Endothelial cell of umbilical vein (primary cell): ENCODE measurements around the gene FSTL4. TPM values are rescaled to one million over a fixed set of nuclear protein-coding genes. Genes with fewer than 3 reads are reported as not detected.

Experiments
- BruUV-seq: library from RNA; stranded (reverse); fragments of 400-500 nt; replicated peaks from 2 replicates; lab custom pipeline; 2021; lab: Mats Ljungman, UMichigan
- CTCF ChIA-PET: fragments of 300-600, 350-600 bp; sonication (Branson Sonifier 250); formaldehyde crosslinking; loops from one replicate; lab custom pipeline; 2021; ENCODE audit warnings: antibody characterized with exemption, inconsistent platforms; lab: Charles Lee
- POLR2A ChIA-PET: fragments of 300-600, 350-600 bp; sonication (Branson Sonifier 250); formaldehyde crosslinking; loops from one replicate; lab custom pipeline; 2021; ENCODE audit warnings: antibody characterized with exemption, inconsistent platforms; lab: Charles Lee
- DNase-seq: peaks from one replicate; pipeline ENCODE4 v3.0.0-alpha.2; 2011; ENCODE audit warnings: low read depth, low spot score
- FAIRE-seq: peaks from 2 replicates; lab custom pipeline; 2011; peaks lifted over from hg19 to GRCh38; lab: Jason Lieb, UNC
- H2AFZ ChIP-seq: 2 replicates; pipeline ENCODE4 v1.6.0; 2012; ENCODE audit warnings: low read depth, low read length, control low read depth, inconsistent platforms
- H3K27ac ChIP-seq: 2 replicates; pipeline ENCODE4 v1.5.1; 2011; ENCODE audit warnings: low read depth, mild to moderate bottlenecking, control low read depth, low read length, moderate library complexity; ENCODE audit not compliant: insufficient read depth
- H3K27me3 ChIP-seq, 2 experiments: 2 replicates each; pipeline versions ENCODE4 v1.6.0 to v1.6.1; 2011; ENCODE audit warnings: low read length in 2 of 2, mixed read lengths in 1 of 2; ENCODE audit not compliant: control insufficient read depth in 2 of 2, insufficient read depth in 2 of 2
- H3K36me3 ChIP-seq, 2 experiments: 2 replicates in 1 of 2; 3 replicates in 1 of 2; pipeline ENCODE4 v1.5.1; 2011; ENCODE audit warnings: low read length in 2 of 2, mild to moderate bottlenecking in 1 of 2, moderate library complexity in 1 of 2; ENCODE audit not compliant: control insufficient read depth in 2 of 2, insufficient read depth in 2 of 2; ENCODE audit errors: extremely low read depth in 1 of 2
- H3K4me1 ChIP-seq: 3 replicates; pipeline ENCODE4 v1.5.1; 2011; ENCODE audit warnings: mild to moderate bottlenecking, low read length; ENCODE audit not compliant: control insufficient read depth, insufficient read depth; ENCODE audit errors: extremely low read depth
- H3K4me2 ChIP-seq: 2 replicates; pipeline ENCODE4 v1.6.1; 2011; ENCODE audit warnings: low read length, control low read depth, mixed read lengths; ENCODE audit not compliant: insufficient read depth
- H3K4me3 ChIP-seq, 3 experiments: fragments of 200-600 bp in 1 of 3; sonication (generic), shearing (Covaris generic) in 1 of 3; replicated peaks in 1 of 3; 2 replicates each; pipeline ENCODE4 v1.5.1; 2011 to 2016; ENCODE audit warnings: control low read depth in 3 of 3, low read length in 3 of 3, mild to moderate bottlenecking in 2 of 3, inconsistent platforms in 1 of 3, low read depth in 1 of 3, moderate library complexity in 1 of 3; ENCODE audit not compliant: insufficient read depth in 1 of 3
- H3K79me2 ChIP-seq: 2 replicates; pipeline ENCODE4 v1.6.0; 2012; ENCODE audit warnings: low read length, inconsistent platforms; ENCODE audit not compliant: control insufficient read depth, insufficient read depth
- H3K9ac ChIP-seq: replicated peaks from 2 replicates; pipeline ENCODE3; 2011; ENCODE audit warnings: low read length, control low read depth; ENCODE audit not compliant: insufficient read depth; ENCODE audit errors: extremely low read depth
- H3K9me1 ChIP-seq: replicated peaks from 3 replicates; pipeline ENCODE4 v1.6.0; 2011; ENCODE audit warnings: mild to moderate bottlenecking, low read length; ENCODE audit not compliant: control insufficient read depth, insufficient read depth; ENCODE audit errors: extremely low read depth
- H3K9me3 ChIP-seq: replicated peaks from 2 replicates; pipeline ENCODE4 v1.5.1; 2012; ENCODE audit warnings: low read length, inconsistent platforms; ENCODE audit not compliant: control insufficient read depth, insufficient read depth
- H4K20me1 ChIP-seq: replicated peaks from 2 replicates; pipeline ENCODE3; 2011; ENCODE audit warnings: mild to moderate bottlenecking, low read length; ENCODE audit not compliant: control insufficient read depth, insufficient read depth; ENCODE audit errors: extremely low read depth
- EZH2 ChIP-seq: IDR thresholded peaks from 2 replicates; pipeline ENCODE4 v1.6.1; 2012; ENCODE audit warnings: borderline replicate concordance, low read depth, mild to moderate bottlenecking, moderate library complexity, low read length, inconsistent platforms; ENCODE audit not compliant: severe bottlenecking
- GATA2 ChIP-seq: IDR thresholded peaks from 2 replicates; pipeline ENCODE4 v1.7.0; 2011; ENCODE audit warnings: low read depth, mild to moderate bottlenecking, moderate library complexity, mixed read lengths, low read length; ENCODE audit not compliant: insufficient read length, insufficient read depth
- JUN ChIP-seq: IDR thresholded peaks from 2 replicates; pipeline ENCODE4 v1.6.1; 2011; ENCODE audit warnings: borderline replicate concordance, low read depth; ENCODE audit not compliant: insufficient read length, insufficient read depth
- MYC ChIP-seq: IDR thresholded peaks from one replicate; pipeline ENCODE4 v1.6.1; 2011; ENCODE audit warnings: mild to moderate bottlenecking, low read depth, low read length
- POLR2A ChIP-seq: IDR thresholded peaks from 2 replicates; pipeline ENCODE4 v1.6.1; 2012; ENCODE audit warnings: low read depth, mild to moderate bottlenecking, control low read depth, low read length
- POLR2AphosphoS5 ChIP-seq: IDR thresholded peaks from 2 replicates; pipeline ENCODE4 v1.6.1; 2012; ENCODE audit warnings: low read depth, mild to moderate bottlenecking, control low read depth, low read length, moderate library complexity; ENCODE audit not compliant: insufficient read depth
- dilution Hi-C: fragments of 300-500 bp; cut with MboI; formaldehyde crosslinking; loops from one replicate; pipeline ENCODE4 v1.15.0; 2019; ENCODE audit warnings: low sequenced_read_pairs; ENCODE audit not compliant: extremely low pct_ligation_motif_present
- intact Hi-C: fragments of 100-400 bp; cut with micrococcal nuclease; formaldehyde crosslinking; loops from one replicate; pipeline ENCODE4 v1.10.0; 2022
- polyA plus RNA-seq, 4 experiments: library from polyadenylated mRNA; depleted of rRNA in 3 of 4; stranded (reverse) in 3 of 4; unstranded in 1 of 4; fragments of >200 nt; gene quantifications; 2 replicates each; pipeline versions ENCODE4 v1.2.1 to v1.2.3, GENCODE V29; 2011 to 2012; ENCODE audit warnings: missing spikeins in 1 of 4
- total RNA-seq: library from RNA; stranded (reverse); gene quantifications from 2 replicates; pipeline ENCODE4 v1.2.3, GENCODE V29; 2021
- TF ChIP-seq, protein P1 (sequence below): IDR thresholded peaks from 2 replicates; pipeline ENCODE4 v1.6.1; 2011; ENCODE audit not compliant: insufficient read depth, insufficient read length
- TF ChIP-seq, protein P2 (sequence below), 2 donors: IDR thresholded peaks; 1 replicate in 1 of 2; 2 replicates in 1 of 2; pipeline ENCODE4 v1.5.1; 2011; ENCODE audit warnings: low read length in 2 of 2, mild to moderate bottlenecking in 2 of 2, moderate library complexity in 2 of 2, control low read depth in 1 of 2, inconsistent platforms in 1 of 2, low read depth in 1 of 2; ENCODE audit not compliant: insufficient read depth in 1 of 2; ENCODE audit errors: extremely low read depth in 1 of 2

Gene FSTL4
- total and polyA plus RNA-seq, 2 donors (not counting 3 experiments of a cell fraction or from before 2014, with no cell fraction given): 0.18 TPM; not detected in 1

DNA sequence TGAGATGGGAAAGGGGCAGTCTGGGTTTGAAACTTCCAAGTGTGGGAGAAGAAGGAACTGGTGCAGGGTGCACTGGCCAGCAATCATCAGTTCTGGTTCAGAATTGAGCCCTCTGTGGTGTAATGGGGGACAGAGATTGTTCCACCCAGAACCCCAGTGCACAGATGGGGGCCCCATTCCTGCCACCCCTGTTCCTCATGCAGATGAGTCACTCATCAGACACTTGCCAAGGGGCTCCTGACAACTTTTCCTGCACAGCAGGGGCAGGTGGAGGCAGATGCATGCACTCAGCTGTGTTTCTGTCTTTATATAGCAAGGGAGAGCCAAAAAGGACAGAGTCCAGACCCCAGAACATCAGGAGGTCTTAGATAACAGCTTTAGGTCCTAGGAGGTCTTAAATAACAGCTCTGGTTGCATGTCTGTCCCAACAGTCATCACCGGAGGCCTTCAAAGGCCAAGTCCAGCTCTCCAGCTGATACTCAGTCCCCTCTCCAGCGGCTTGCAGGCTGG lies 307.6 kb downstream of the FSTL4 start:
- TF ChIP-seq, protein P1, sequence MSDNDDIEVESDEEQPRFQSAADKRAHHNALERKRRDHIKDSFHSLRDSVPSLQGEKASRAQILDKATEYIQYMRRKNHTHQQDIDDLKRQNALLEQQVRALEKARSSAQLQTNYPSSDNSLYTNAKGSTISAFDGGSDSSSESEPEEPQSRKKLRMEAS: no peak
- TF ChIP-seq, protein P2, sequence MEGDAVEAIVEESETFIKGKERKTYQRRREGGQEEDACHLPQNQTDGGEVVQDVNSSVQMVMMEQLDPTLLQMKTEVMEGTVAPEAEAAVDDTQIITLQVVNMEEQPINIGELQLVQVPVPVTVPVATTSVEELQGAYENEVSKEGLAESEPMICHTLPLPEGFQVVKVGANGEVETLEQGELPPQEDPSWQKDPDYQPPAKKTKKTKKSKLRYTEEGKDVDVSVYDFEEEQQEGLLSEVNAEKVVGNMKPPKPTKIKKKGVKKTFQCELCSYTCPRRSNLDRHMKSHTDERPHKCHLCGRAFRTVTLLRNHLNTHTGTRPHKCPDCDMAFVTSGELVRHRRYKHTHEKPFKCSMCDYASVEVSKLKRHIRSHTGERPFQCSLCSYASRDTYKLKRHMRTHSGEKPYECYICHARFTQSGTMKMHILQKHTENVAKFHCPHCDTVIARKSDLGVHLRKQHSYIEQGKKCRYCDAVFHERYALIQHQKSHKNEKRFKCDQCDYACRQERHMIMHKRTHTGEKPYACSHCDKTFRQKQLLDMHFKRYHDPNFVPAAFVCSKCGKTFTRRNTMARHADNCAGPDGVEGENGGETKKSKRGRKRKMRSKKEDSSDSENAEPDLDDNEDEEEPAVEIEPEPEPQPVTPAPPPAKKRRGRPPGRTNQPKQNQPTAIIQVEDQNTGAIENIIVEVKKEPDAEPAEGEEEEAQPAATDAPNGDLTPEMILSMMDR (IDR thresholded peaks at IDR 0.05; ENCODE audit: extremely low read depth in 1 of 2, insufficient read depth in 1 of 2, low read depth in 1 of 2, low read length in 2 of 2): no peak
- Histone ChIP-seq H3K27ac (no peak overlapping the region), H3K4me1 (no peaks in the 10 kb centered on the region), H3K9me3 (no peaks in the 10 kb centered on the region), H3K9me1 (no peaks in the 10 kb centered on the region), H3K9ac (no peak overlapping the region), H3K27me3 (peaks cover 2% of the 10 kb centered on the region in 2 experiments), H3K79me2 (no peaks in the 10 kb centered on the region), H3K4me3 (no peak overlapping the region), H3K4me2 (no peak overlapping the region), H3K36me3 (no peaks in the 10 kb centered on the region), H2AFZ (no peak overlapping the region), H4K20me1 (no peaks in the 10 kb centered on the region)
- POLR2A ChIA-PET: no interaction called here
- BruUV-seq: no TSS peak
- intact Hi-C loops (no loop called here), dilution Hi-C loops (no loop called here)
- CTCF ChIA-PET: interaction anchor here (1.1 to 1.6 kb wide), 3 partner anchors 8 to 640 kb away, joined by 3 to 7 read pairs (median 4); no protein-coding TSS in a partner anchor
- no peak for DNase-seq
- no peak for FAIRE-seq

DNA sequence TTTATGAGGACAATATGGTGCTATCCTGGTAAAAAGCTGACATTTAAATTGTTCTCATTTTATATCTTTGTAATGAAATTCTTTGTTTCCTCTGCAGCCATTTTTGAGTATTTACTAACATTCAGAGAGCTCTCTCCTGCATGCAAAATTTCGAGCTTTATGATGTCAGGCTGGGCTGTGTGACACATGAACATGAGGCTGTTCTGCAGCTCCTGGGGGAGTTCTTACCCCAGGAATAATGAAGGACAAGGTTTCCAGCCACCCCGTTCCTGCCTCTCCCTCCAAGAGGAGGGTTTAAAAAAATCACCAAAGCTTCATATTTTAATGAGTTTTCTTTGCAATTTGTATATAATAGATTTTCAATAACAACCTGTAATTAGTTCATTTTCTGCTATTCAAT lies 308.2 kb downstream of the FSTL4 start:
- BruUV-seq: no TSS peak
- POLR2A ChIA-PET: no interaction called here
- TF ChIP-seq GATA2 (no peak), JUN (no peak), EZH2 (no peak), POLR2AphosphoS5 (no peak), POLR2A (no peak), MYC (no peak)
- TF ChIP-seq, protein P2 (IDR thresholded peaks at IDR 0.05; ENCODE audit: extremely low read depth in 1 of 2, insufficient read depth in 1 of 2, low read depth in 1 of 2, low read length in 2 of 2): no peak

More for the DNA sequence above, 308.2 kb downstream of the FSTL4 start:
- no peaks in the 10 kb centered on the region for H3K9me1 ChIP-seq
- H3K4me3 ChIP-seq: no peak overlapping the region
- H3K4me2 ChIP-seq: no peak overlapping the region
- H3K27me3 ChIP-seq: peaks cover 2% of the 10 kb centered on the region in 2 experiments
- no peak overlapping the region for H3K9ac ChIP-seq
- no peak overlapping the region for H3K27ac ChIP-seq
- FAIRE-seq: no peak
- H3K36me3 ChIP-seq: no peaks in the 10 kb centered on the region
- intact Hi-C loops: no loop called here
- no peaks in the 10 kb centered on the region for H3K4me1 ChIP-seq
- H2AFZ ChIP-seq: no peak overlapping the region
- H4K20me1 ChIP-seq: no peaks in the 10 kb centered on the region
- no peaks in the 10 kb centered on the region for H3K9me3 ChIP-seq
- DNase-seq: no peak
- dilution Hi-C loops: no loop called here
- CTCF ChIA-PET: interaction anchor here (1.1 to 1.6 kb wide), 6 partner anchors 8 to 641 kb away, joined by 3 to 7 read pairs (median 4); no protein-coding TSS in a partner anchor
- no peaks in the 10 kb centered on the region for H3K79me2 ChIP-seq
